ENCODE measurements around the gene PRB3.

Gene PRB3

GRCh38 chr12:11238275-11238674 is 31.2 kb downstream of the PRB3 start:
- no peak for TF ChIP-seq CTCF (conservative IDR thresholded peaks at IDR 0.05)
- no peak overlapping the region for H3K27ac ChIP-seq

- H3K27ac ChIP-seq, result no peak overlapping the region
- TF ChIP-seq CTCF (conservative IDR thresholded peaks at IDR 0.05) (no peak), ZFX (IDR thresholded peaks at IDR 0.05) (no peak)
Measured at GRCh38 chr12:11233532-11233931, 36.0 kb downstream of the PRB3 start.

GRCh38 chr12:11228296-11228879 is 41.1 kb downstream of the PRB3 start:
- no peak overlapping the region for H3K27ac ChIP-seq
- TF ChIP-seq ZFX (IDR thresholded peaks at IDR 0.05), result no peak
- TF ChIP-seq CTCF (conservative IDR thresholded peaks at IDR 0.05), result peak; percentile 87

GRCh38 chr12:11227373-11227772 is 42.1 kb downstream of the PRB3 start:
- TF ChIP-seq ZFX (IDR thresholded peaks at IDR 0.05) (no peak), CTCF (conservative IDR thresholded peaks at IDR 0.05) (no peak)
- no peak overlapping the region for H3K27ac ChIP-seq
